ENCODE results near the gene KIF12. TPM values are rescaled to one million over a fixed set of nuclear protein-coding genes. Genes with fewer than 3 reads are reported as not detected.
A peak's percentile ranks its signal among the peaks of the same experiment; 100 is the strongest.

The KIF12 gene
- total and polyA plus RNA-seq, 2 donors (not counting 3 experiments of a cell fraction or from before 2014, with no cell fraction given) = 0.46 to 0.97 TPM

- TF ChIP-seq MAX (IDR thresholded peaks at IDR 0.05; ENCODE audit: insufficient read depth, insufficient read length) (no peak), CTCF (IDR thresholded peaks at IDR 0.05; ENCODE audit: extremely low read depth in 1 of 2, insufficient read depth in 1 of 2, low read depth in 1 of 2, low read length in 2 of 2) (no peak), JUN (IDR thresholded peaks at IDR 0.05; ENCODE audit: borderline replicate concordance, insufficient read depth, insufficient read length, low read depth) (no peak), EZH2 (IDR thresholded peaks at IDR 0.05; ENCODE audit: borderline replicate concordance, low read depth, low read length, severe bottlenecking) (no peak), MYC (IDR thresholded peaks at IDR 0.05; ENCODE audit: low read depth, low read length) (no peak)
- H3K9me1 ChIP-seq (replicated peaks; ENCODE audit: control insufficient read depth, extremely low read depth, insufficient read depth, low read length) = no peaks in the 10 kb centered on the region
- dilution Hi-C loops (cut with MboI; ENCODE audit: extremely low pct_ligation_motif_present, low sequenced_read_pairs) (no loop called here), intact Hi-C loops (cut with micrococcal nuclease) (loop anchor here (1.0 kb wide), 6 partner anchors 25 to 370 kb away; partner anchors contain the start of gene COL27A1)
- BruUV-seq (replicated peaks) = no TSS peak
- no peaks in the 10 kb centered on the region for H3K36me3 ChIP-seq (ENCODE audit: control insufficient read depth in 2 of 2, extremely low read depth in 1 of 2, insufficient read depth in 2 of 2, low read length in 2 of 2)
- peak overlapping the region; percentile 36 for H2AFZ ChIP-seq (ENCODE audit: low read depth, low read length)
- peaks cover 10% of the 10 kb centered on the region for H3K4me1 ChIP-seq (ENCODE audit: control insufficient read depth, extremely low read depth, insufficient read depth, low read length)
- no peak for FAIRE-seq
- no peak overlapping the region for H3K27ac ChIP-seq (ENCODE audit: insufficient read depth, low read depth, low read length)
- no peak overlapping the region for H3K4me2 ChIP-seq (ENCODE audit: insufficient read depth, low read length)
- ChIA-PET POLR2A (no interaction called here), CTCF (interaction anchor here (0.7 to 6.5 kb wide), 54 partner anchors 8 to 546 kb away, joined by 3 to 277 read pairs (median 8); partner anchors contain the start of genes COL27A1 and KIF12)
- no peaks in the 10 kb centered on the region for H3K9me3 ChIP-seq (replicated peaks; ENCODE audit: control insufficient read depth, insufficient read depth, low read length)
- no peaks in the 10 kb centered on the region for H3K79me2 ChIP-seq (ENCODE audit: control insufficient read depth, insufficient read depth, low read length)
- H4K20me1 ChIP-seq (replicated peaks; ENCODE audit: control insufficient read depth, extremely low read depth, insufficient read depth, low read length) = no peaks in the 10 kb centered on the region
- H3K27me3 ChIP-seq (ENCODE audit: control insufficient read depth in 2 of 2, insufficient read depth in 2 of 2, low read length in 2 of 2) = peaks cover 0 to 2% of the 10 kb centered on the region in 2 experiments
- no peak overlapping the region for H3K9ac ChIP-seq (replicated peaks; ENCODE audit: extremely low read depth, insufficient read depth, low read length)
- no peak for DNase-seq (ENCODE audit: low read depth, low spot score)
- no peak overlapping the region for H3K4me3 ChIP-seq (replicated peaks in 1 of 3; ENCODE audit: insufficient read depth in 1 of 3, low read depth in 1 of 3, low read length in 3 of 3)
These were observed 8.4 kb upstream of the KIF12 start for GRCh38 chr9:114107286-114108001.
